ENCODE measurements around the gene GADD45GIP1.
"Not testable (repeated sequence)": the region's sequence is repeated elsewhere in the genome, so short reads cannot be mapped to it uniquely, and the experiment has no call there.

Gene GADD45GIP1

GRCh38 chr19:12983542-12984142 is 26.6 kb upstream of the GADD45GIP1 start:
- no peak for FAIRE-seq
- peak; percentile 71 for DNase-seq (ENCODE audit: insufficient read length, low spot score)
- no peak for TF ChIP-seq POLR2A (IDR thresholded peaks at IDR 0.05; ENCODE audit: low read depth, low read length)

GRCh38 chr19:12983091-12983490 is 26.1 kb upstream of the GADD45GIP1 start:
- TF ChIP-seq POLR2A (IDR thresholded peaks at IDR 0.05; ENCODE audit: low read depth, low read length): no peak
- FAIRE-seq: no peak
- no peak for DNase-seq (ENCODE audit: insufficient read length, low spot score)

GRCh38 chr19:12982648-12983047 is 25.6 kb upstream of the GADD45GIP1 start:
- no peak for TF ChIP-seq POLR2A (IDR thresholded peaks at IDR 0.05; ENCODE audit: low read depth, low read length)
- no peak for FAIRE-seq
- no peak for DNase-seq (ENCODE audit: insufficient read length, low spot score)

GRCh38 chr19:12979974-12980373 is 23.0 kb upstream of the GADD45GIP1 start:
- no peak for FAIRE-seq
- TF ChIP-seq POLR2A (IDR thresholded peaks at IDR 0.05; ENCODE audit: low read depth, low read length): no peak

GRCh38 chr19:12976109-12976508 is 19.1 kb upstream of the GADD45GIP1 start:
- not testable (repeated sequence) for FAIRE-seq

More at GRCh38 chr19:12979974-12980373, 23.0 kb upstream of the GADD45GIP1 start:
- no peak for DNase-seq (ENCODE audit: insufficient read length, low spot score)

GRCh38 chr19:12975221-12975741 is 18.3 kb upstream of the GADD45GIP1 start:
- no peak for DNase-seq (ENCODE audit: insufficient read length, low spot score)
- no peak for FAIRE-seq
- TF ChIP-seq POLR2A (IDR thresholded peaks at IDR 0.05; ENCODE audit: low read depth, low read length): no peak

More at GRCh38 chr19:12976109-12976508, 19.1 kb upstream of the GADD45GIP1 start:
- DNase-seq (ENCODE audit: insufficient read length, low spot score): not testable (repeated sequence)

GRCh38 chr19:12974301-12975220 is 17.5 kb upstream of the GADD45GIP1 start:
- DNase-seq (ENCODE audit: insufficient read length, low spot score) (no peak), FAIRE-seq (no peak)
- TF ChIP-seq POLR2A (IDR thresholded peaks at IDR 0.05; ENCODE audit: low read depth, low read length): no peak

GRCh38 chr19:12973236-12973635 is 16.2 kb upstream of the GADD45GIP1 start:
- DNase-seq (ENCODE audit: insufficient read length, low spot score) (no peak), FAIRE-seq (no peak)
- no peak for TF ChIP-seq POLR2A (IDR thresholded peaks at IDR 0.05; ENCODE audit: low read depth, low read length)

- no peak for TF ChIP-seq POLR2A (IDR thresholded peaks at IDR 0.05; ENCODE audit: low read depth, low read length)
- no peak for DNase-seq (ENCODE audit: insufficient read length, low spot score)
- no peak for FAIRE-seq
These were observed 13.2 kb upstream of the GADD45GIP1 start for GRCh38 chr19:12970070-12970820.

- FAIRE-seq: no peak
- no peak for TF ChIP-seq POLR2A (IDR thresholded peaks at IDR 0.05; ENCODE audit: low read depth, low read length)
- DNase-seq (ENCODE audit: insufficient read length, low spot score): no peak
These were observed 12.4 kb upstream of the GADD45GIP1 start, which contains the start of gene DAND5 for GRCh38 chr19:12969292-12969988. DAND5 (plus strand) TSS chr19:12969576; CDS start chr19:12969661, 85 bp downstream.

- peak; percentile 35 for DNase-seq (ENCODE audit: insufficient read length, low spot score)
- TF ChIP-seq POLR2A (IDR thresholded peaks at IDR 0.05; ENCODE audit: low read depth, low read length): no peak
- no peak for FAIRE-seq
These were observed 10.9 kb upstream of the GADD45GIP1 start for GRCh38 chr19:12967907-12968306.

GRCh38 chr19:12965812-12966135 is 8.8 kb upstream of the GADD45GIP1 start:
- FAIRE-seq (no peak), DNase-seq (ENCODE audit: insufficient read length, low spot score) (no peak)
- no peak for TF ChIP-seq POLR2A (IDR thresholded peaks at IDR 0.05; ENCODE audit: low read depth, low read length)

- FAIRE-seq: no peak
- DNase-seq (ENCODE audit: insufficient read length, low spot score): peak; percentile 83
- 0 out of 2 replicates have a peak, but pooled peaks have one; percentile 11 for TF ChIP-seq POLR2A (IDR thresholded peaks at IDR 0.05; ENCODE audit: low read depth, low read length)
These were observed 8.2 kb upstream of the GADD45GIP1 start for GRCh38 chr19:12965017-12965811.

Measured in H54 (cell line).